GM19324 (cell line): ENCODE data around the gene MTARC2.
"Not testable (repeated sequence)": the region's sequence is repeated elsewhere in the genome, so short reads cannot be mapped to it uniquely, and the experiment has no call there.

Source experiments
- ATAC-seq: cut with Tn5 transposase; IDR thresholded peaks from one replicate; pipeline ENCODE4 v1.9.1; 2021; ENCODE audit warnings: mild to moderate bottlenecking, moderate library complexity; ENCODE audit not compliant: unreplicated experiment, low FRiP score

The MTARC2 gene

DNA sequence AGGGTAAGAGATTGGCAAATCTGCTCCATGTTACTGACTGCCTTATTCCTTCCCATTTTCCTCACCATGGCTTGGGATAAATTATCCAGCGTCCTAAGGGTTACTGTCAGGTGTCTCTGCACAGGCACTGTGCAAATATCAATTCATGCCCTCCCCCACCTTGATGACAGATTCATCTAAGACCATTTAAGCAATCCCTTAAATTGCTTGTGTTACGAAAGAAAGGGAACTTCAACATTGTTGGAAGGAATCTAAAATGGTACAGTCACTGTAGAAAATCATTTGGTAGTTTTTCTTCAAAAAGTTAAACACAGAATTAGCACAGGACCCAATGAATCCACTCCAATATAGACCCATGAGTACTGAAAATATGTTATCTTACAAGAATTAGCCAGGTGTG, 17.6 kb upstream of the MTARC2 start:
- no peak for ATAC-seq

DNA sequence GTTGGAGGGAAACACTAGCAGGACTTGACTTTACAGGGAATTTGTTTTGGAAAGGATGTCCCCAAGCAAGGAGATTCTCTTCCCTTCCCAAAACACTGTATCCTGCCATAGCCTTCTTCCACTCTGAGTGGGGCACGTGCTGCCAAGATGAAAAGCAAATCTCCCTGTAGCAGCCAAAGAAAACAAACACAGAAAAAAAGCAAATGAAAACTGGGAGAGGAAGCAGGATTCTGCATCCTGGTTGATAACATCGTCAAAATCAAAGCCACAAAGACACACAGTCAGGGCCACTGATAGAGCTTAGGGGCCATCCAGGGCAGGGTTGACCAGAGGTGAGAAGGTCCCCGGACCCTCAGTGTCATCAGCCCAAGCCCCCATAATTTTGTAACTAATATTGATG, 16.0 kb upstream of the MTARC2 start:
- no peak for ATAC-seq

DNA sequence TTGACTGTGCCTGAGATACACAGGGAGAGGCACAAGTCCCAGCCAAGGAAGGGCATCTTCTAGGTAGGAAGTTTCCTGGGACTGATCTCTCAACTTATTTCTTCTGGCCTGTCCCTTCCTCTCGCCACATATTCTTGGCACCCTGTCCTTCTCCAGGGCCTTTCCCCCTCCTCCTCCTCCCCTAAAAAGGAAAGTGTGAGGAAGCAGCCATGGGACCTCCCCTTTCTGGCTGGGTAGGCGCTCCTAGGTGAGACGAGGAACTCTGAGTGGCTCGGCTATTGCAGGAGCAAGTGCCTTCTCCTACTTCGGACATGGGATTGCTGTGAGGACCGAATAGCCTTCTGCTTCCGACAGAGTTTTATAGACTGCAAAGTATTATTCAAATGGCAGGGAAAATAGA, 15.5 kb upstream of the MTARC2 start:
- ATAC-seq = no peak

DNA sequence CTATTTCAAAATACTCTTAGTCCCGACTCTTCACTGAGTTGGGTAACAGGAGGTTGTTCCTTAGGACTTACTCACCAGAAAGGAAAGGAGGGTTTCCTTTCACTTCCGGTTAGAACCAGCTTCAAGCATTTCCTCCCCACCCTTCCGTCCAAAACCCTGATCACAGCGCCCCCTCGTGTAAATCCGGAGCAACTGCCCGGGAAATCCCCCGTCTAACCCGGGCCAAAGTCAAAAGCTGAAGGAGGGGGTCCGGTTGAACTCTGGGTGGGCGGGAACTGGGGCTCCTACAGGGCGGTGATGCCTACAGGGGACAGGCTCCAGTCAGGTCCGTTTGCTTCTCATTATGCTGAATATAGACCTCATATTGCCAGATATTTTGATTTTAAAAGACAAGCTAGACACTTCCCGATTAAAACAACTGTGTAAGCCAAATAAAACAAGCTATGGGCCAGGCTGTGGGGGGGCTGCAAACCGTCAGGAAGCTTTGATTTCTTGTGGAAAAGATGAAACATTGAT, 15.0 kb upstream of the MTARC2 start:
- peak; percentile 67 for ATAC-seq

DNA sequence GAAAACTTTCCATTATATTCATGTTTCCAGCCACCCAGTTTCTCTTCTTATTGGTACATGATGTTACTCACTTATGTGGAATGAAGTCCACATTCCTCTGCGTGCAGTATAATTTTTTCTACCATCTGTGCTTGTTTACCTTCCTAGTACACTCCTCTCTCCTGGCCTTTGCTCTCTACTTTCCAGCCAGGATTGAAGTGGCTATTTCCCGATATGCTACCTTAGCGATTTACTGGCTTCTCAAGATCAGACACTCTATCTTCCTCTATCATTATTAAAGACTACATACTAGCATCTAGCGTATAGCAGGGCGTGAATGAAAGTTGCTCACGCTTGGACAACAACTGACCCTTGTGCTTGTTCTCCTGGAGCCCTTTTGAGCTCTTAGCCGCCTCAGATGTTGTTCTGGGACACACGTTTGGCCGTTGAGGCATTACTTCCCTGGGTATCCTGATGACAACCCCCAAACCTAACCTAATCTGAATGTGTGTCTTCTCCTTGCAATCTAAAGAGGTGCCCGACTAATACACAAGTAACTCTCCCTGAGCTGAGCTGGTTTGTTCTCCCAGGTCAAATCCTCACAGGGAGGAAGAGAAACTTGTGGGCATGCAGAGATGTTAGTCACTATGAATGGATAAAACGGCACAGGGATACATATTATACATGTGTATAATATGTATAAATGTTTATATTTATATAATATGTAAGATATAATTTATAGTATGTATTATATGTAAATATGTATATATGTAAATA, 13.4 kb upstream of the MTARC2 start:
- ATAC-seq = no peak

DNA sequence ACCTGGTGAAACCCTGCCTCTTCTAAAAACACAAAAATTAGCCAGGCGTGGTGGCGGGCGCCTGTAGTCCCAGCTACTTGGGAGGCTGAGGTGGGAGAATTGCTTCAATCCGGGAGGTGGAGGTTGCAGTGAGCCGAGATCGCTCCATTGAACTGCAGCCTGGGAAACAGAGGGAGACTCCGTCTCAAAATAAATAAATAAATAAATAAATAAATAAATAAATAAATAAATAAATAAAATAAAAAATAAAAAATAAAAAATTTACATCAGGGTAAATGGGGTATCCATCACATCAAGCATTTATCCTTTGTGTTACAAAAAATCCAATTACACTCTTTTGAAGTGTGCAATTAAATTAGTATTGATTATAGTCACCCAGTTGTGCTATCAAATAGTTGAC, 11.8 kb upstream of the MTARC2 start:
- not testable (repeated sequence) for ATAC-seq

DNA sequence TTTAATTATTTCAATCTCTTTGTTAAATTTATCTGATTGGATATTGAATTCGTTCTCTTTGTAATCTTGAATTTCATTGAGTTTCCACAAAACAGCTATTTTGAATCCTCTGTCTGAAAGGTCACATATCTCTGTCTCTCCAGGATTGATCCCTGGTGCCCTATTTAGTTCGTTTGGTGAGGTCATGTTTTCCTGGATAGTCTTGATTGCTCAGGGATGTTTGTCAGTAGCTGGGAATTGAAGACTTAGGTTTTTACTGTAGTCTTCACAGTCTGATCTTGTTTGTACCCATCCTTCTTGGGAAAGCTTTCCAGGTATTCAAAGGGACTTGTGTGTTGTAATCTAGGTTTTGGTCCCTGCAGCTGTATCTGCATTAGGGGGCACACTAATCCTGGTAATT, 6.8 kb upstream of the MTARC2 start:
- ATAC-seq = no peak

DNA sequence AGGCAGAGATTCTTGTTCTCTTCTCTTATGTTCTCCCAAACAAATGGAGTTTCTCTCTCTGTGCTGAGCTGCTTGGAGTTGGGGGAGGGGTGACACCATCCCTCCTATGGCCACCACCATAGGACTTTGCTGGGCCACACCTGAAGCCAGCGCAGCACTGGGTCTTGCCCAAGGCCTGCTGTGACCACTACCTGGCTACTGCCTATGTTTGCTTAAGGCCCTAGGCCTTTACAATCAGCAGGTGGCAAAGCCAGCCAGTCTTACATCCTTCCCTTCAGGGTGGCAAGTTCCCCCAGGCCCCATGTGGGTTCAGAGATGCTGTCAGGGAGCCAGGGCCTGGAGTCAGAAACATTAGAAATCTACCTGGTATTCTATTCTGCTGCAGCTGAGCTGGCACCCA, 6.3 kb upstream of the MTARC2 start:
- no peak for ATAC-seq

DNA sequence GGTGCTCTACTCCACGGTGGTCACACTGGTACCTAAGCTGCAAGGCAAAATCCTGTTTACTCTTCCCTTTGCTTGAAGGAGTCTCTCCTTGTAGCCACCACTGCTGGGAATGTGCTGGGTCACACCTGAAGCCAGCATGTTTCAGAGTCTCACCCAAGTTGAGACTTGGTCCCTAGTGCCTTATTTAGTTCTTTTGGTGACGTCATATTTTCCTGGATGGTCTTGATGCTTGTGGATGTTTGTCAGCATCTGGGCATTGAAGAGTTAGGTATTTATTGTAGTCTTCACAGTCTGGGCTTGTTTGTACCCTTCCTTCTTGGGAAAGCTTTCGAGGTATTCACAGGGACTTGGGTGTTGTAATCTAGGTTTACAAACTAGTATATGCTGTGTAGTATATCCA, 5.6 kb upstream of the MTARC2 start:
- no peak for ATAC-seq

DNA sequence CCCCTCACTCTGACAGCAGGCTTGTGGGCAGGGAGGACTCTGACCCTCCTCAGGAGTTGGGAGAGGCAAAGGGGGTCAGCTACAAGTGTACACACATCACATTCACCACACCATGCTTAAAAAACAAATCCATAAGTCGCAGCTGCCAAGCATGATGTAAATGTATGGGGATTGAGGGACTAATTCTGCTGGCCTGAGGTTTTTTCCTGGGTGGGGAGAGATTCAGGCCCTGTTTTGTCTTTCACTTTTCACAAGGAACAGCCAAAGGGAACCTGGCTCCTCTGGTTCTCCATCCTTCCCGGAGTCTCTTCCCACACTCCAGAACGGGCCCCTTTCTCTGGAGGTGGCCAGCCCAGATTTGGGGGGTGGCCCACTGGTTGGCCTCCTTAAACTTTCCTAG, 1.3 kb upstream of the MTARC2 start:
- ATAC-seq = no peak

DNA sequence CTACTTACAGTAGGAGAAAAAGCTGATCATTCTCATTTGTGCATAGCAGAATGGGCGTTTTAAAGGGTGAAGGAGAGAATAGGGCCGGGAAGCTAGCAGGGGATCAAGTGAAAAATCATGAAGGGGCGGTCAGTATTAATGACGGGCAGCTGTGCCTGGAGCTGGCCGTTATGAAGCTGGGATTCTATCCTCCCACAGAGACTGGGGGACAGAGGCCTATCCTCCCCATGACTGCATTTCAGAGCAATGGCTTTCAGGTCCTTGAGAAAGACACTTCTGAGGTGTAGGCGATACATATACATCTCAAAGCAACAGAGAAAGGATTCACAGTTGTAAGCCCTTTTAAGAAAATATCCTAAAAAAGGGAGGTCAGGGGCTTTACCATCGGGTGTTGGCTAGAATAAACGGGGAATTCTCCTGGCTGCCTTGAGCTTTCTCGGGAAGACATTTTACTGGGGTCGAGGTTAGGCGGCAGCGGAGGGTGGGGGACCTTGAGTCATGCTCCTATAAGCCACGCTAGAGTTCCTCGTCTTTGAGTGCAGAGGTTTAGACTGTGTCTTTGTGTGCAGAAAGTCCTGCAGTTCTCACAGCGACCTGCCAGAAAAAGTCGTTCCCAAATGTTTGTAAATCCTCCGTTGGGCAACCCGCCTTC, 559 bp upstream of the MTARC2 start:
- ATAC-seq = no peak

DNA sequence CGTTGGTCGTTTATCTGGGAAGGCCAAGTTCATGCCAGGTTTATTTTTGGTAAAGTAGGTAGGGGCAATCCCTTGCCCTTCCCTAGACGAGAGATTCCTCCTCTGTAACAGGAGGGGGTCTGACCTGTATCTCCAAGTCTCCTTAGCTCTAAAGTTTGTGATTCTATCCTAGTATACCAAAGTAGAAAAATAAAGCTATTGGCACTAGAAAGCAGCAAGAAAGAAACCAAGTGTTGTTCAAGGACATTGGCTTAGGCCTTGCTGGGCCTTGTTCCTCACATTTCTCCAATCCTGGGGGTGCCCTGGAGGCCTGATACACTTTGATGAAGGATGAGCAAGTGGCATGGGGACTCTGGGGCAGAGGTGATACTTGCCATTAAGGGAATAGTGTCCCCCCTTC, 814 bp downstream of the MTARC2 start:
- ATAC-seq = no peak

DNA sequence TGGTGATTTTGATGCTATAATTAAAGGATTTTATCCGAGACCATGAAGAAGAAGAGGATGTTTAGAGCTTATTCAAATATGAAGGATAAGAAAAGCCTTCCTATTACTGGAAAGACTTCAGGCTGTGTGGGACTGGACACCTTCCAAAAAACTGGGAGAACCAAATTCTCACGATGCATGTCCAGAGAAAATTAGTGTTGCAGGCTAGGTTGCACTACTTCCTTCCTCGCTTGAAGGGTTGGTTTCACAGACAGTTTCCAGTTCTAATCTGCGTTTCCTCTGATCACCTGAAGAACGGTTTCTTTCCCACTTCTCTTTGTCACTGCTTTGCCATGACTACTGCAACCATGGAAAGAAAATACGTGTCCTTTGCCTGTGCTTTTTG, 2.0 kb downstream of the MTARC2 start:
- ATAC-seq = no peak

DNA sequence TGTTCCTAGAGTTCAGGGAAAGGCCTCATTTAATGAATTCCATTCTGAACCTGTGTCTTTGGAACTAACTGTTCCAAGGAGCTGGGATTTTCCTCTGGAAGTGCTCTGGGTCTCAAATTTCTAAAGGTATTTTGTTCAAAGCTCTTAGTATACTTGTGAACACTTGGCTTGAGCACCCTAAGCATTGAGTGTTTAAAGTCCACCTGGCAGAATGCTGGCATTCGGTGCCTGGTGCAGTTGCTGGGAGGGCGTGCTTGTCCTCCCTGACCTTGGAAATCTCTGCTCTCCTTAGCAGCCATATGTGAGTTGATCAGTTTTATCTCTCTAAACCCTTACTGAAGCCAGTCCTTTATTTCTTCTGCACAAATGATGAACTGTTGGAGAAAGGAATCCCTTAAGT, 3.0 kb downstream of the MTARC2 start:
- ATAC-seq = no peak

DNA sequence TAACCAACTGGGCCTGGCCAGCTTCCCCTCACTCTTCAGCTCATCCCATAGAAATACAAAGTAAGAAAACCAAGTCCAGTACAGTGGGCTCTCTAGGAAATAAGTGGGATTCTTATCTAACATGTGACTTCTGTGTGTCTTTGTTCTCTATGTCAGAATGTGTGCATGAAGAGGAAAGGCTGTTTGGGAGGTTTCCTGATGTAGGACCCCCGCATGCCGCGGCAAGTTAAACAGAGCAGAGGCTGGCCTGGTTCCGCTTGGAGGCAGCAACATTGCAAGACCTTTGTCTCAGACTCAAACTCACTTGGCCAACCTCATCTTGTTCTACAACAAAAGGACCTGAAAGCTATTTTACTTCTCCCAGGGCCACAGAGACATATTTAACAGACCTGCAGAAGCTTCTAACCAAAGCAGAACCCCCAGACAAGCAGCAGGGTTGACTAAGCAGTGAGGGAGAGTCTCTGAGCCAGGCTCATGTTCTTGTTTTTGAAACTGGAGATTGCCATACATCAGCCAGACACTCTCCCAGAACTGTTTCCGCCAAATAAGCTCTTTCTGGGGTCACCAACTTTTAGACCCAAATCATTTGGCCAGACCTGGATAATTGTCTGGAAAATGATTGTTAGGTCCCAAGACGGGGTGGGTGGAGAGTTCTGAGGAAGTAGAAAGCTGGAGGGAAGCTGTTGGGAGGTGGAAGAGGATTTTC, 6.2 kb downstream of the MTARC2 start:
- ATAC-seq = no peak

DNA sequence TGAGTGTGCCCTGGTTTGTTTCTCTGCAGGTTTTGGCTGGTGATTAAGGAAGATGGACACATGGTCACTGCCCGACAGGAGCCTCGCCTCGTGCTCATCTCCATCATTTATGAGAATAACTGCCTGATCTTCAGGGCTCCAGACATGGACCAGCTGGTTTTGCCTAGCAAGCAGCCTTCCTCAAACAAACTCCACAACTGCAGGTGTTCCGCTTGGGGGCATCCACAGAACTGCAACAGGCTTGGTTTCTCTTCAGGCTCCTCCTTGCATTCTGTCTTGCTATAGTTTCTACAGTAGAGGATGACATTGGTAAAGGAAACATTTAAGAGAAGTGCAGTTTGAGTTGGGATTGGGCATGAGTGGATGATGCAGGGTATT, 6.8 kb downstream of the MTARC2 start:
- no peak for ATAC-seq

DNA sequence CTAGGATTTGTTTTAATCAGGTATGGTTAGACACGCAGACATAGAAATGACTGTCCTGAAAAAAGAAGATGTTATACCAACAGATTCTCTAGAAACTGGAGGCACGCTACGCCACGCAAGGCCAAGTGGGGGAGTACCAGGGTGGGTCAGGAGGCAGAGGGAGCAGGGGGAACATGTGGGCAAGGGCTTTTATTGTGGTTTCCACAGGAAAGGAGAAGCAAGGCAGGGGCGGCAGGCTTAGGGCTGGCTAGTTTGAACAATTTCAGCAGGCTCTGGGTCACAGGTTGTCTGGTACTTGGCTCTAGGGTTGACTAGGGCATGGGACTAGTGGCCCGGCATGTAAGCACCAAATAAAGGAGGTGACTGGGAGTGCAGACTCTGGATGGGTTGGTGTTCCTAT, 7.2 kb downstream of the MTARC2 start:
- no peak for ATAC-seq

DNA sequence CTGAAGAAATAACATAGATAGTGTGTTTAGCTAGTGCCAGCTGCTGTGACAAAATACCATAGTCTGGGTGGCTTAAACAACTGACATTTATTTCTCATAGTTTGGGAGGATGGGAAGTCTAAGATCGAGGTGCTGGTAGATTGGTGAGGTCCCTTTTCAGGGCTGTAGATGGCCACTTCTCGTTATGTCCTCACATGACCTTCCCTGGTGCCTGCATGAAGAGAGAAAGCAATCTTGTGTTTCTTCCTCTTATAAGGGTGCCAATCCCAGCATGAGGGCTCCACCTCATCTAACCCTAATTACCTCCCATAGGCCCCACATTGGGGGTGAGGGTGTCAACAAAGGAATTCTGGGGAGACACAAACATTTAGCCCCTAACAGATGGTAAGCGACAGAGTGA, 9.3 kb downstream of the MTARC2 start:
- no peak for ATAC-seq

DNA sequence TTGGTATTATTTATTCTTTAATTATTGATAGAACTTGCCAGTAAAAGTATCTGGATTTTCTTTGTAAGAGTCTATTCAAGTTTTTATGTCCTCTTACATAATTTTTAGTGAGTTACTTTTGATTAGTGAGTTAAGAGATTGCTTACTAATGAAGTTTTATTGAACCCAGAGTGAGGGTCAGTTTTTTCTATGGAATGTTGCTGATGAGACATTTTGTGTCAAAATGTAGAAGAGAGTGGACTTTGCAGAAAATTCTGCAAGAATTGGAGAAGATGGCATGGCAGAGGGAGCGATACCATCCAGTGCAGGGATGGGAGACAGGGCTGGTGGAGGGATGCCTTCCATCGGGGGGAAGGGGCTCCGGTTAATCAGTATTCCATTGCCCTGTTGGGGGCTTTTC, 11.0 kb downstream of the MTARC2 start:
- no peak for ATAC-seq

DNA sequence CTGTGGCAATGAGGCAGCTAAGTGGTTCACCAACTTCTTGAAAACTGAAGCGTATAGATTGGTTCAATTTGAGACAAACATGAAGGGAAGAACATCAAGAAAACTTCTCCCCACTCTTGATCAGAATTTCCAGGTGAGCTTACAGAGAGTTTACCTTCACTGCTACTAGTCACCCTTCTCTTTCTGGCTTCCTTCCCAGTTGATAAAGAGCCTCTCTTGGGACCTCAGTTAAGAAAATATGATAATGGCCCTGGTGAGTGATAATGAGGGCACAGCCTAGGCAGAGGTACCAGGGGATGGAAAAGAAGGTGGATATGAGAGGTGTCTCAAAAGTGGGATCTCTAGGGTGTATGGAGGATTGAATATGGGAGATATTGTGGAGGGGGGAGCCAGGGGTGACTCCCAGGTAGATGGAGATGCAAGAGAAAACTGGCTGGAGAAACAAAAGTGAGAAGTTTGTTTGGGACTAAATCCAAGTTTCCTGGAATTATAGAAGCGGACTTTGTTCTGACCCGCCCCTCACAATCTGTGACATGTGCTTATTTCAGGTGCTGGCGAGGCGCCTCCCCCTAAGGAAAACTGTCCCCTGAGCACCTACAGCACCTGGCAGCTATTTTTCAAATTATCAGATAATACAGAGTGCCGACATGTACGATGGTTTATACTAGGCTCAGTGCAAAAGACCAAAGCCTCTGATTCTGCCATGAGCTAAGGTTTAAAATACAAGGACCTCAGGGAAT, 13.7 kb downstream of the MTARC2 start:
- no peak for ATAC-seq

DNA sequence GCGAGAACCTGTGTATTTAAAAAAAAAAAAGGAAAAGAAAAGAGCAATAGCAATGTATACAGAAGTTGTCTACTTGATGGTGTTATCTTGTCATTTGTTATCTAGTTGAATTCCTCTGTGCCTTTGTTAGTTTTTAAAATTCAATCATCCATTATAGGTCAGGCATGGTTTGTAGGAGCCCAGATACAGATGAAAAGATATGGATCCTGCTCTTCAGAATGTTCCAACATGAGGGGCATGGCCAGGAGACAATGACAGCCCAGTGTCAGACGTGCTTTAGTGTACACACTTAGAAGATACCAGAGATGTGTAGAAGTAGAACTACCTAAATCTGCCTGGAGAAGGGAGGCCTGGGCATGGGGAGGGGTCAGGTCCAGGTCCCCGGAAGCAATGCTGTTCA, 16.6 kb downstream of the MTARC2 start:
- ATAC-seq = no peak
